Anterior cingulate cortex (tissue), 58 donors: Measurements from ENCODE around the gene SYK.
"Not testable (repeated sequence)": the region's sequence is repeated elsewhere in the genome, so short reads cannot be mapped to it uniquely, and the experiment has no call there.

ENCODE experiments used
- DNase-seq, 58 donors: peaks; one replicate each; lab custom pipeline; 2025; lab: John Stamatoyannopoulos, UW

Gene SYK

GRCh38 chr9:90871327-90871935 is 69.8 kb downstream of the SYK start:
- DNase-seq = no peak

GRCh38 chr9:90872835-90873294 is 71.2 kb downstream of the SYK start:
- DNase-seq = no peak

- no peak for DNase-seq
Observed at GRCh38 chr9:90873422-90873821, 71.8 kb downstream of the SYK start.

GRCh38 chr9:90874194-90874593 is 72.6 kb downstream of the SYK start:
- no peak for DNase-seq

GRCh38 chr9:90878562-90878961 is 76.9 kb downstream of the SYK start:
- DNase-seq = no peak

GRCh38 chr9:90880066-90880465 is 78.4 kb downstream of the SYK start:
- DNase-seq = no peak

- no peak for DNase-seq
Observed at GRCh38 chr9:90880669-90881068, 79.0 kb downstream of the SYK start.

GRCh38 chr9:90881648-90882047 is 80.0 kb downstream of the SYK start:
- no peak for DNase-seq

GRCh38 chr9:90882991-90883600 is 81.5 kb downstream of the SYK start:
- DNase-seq = no peak

GRCh38 chr9:90883661-90884060 is 82.0 kb downstream of the SYK start:
- DNase-seq = no peak

GRCh38 chr9:90884178-90884577 is 82.6 kb downstream of the SYK start:
- DNase-seq = no peak

GRCh38 chr9:90886868-90887267 is 85.2 kb downstream of the SYK start:
- DNase-seq = not testable (repeated sequence)

GRCh38 chr9:90888941-90889340 is 87.3 kb downstream of the SYK start:
- DNase-seq = no peak

- no peak for DNase-seq
Observed at GRCh38 chr9:90890146-90890810, 88.7 kb downstream of the SYK start.

GRCh38 chr9:90891308-90892040 is 89.9 kb downstream of the SYK start:
- DNase-seq = no peak

- no peak for DNase-seq
Observed at GRCh38 chr9:90892918-90893317, 91.3 kb downstream of the SYK start.

- no peak for DNase-seq
Observed at GRCh38 chr9:90893706-90894105, 92.1 kb downstream of the SYK start.

GRCh38 chr9:90894986-90895687 is 93.5 kb downstream of the SYK start:
- DNase-seq = no peak

- DNase-seq = no peak
Observed at GRCh38 chr9:90895786-90896185, 94.2 kb downstream of the SYK start.

- DNase-seq = no peak
Observed at GRCh38 chr9:90896231-90896630, 94.6 kb downstream of the SYK start.

- peak in 6 of 58 donors; percentile 4 to 35 (median 19) for DNase-seq
Observed at GRCh38 chr9:90898228-90898627, 96.6 kb downstream of the SYK start.
